KMS-11 (cell line): ENCODE results near the gene DEFB113.

ENCODE experiments used
- H2AFZ ChIP-seq: fragments of 200-600 bp; sonication (generic); 2 replicates; pipeline ENCODE4 v1.6.1; 2016; ENCODE audit warnings: antibody characterized with exemption, mixed run types, low read depth
- H3K27ac ChIP-seq: fragments of 200-600 bp; sonication (generic); 2 replicates; pipeline ENCODE4 v1.6.1; 2016; ENCODE audit warnings: mild to moderate bottlenecking, mixed run types
- H3K27me3 ChIP-seq: fragments of 200-600 bp; sonication (generic); 2 replicates; pipeline ENCODE4 v1.6.1; 2017; ENCODE audit warnings: mild to moderate bottlenecking, low read depth, mixed run types, moderate library complexity; ENCODE audit not compliant: insufficient read depth
- H3K36me3 ChIP-seq: fragments of 200-600 bp; sonication (generic); 2 replicates; pipeline ENCODE4 v1.6.1; 2017; ENCODE audit warnings: mild to moderate bottlenecking, mixed run types; ENCODE audit not compliant: insufficient read depth
- H3K4me1 ChIP-seq: fragments of 200-600 bp; sonication (generic); 2 replicates; pipeline ENCODE4 v1.6.1; 2016; ENCODE audit warnings: mild to moderate bottlenecking, low read depth, mixed run types; ENCODE audit not compliant: poor library complexity, severe bottlenecking
- H3K4me2 ChIP-seq: fragments of 200-600 bp; sonication (generic); 2 replicates; pipeline ENCODE4 v1.7.0; 2016; ENCODE audit warnings: mild to moderate bottlenecking, mixed run types
- H3K4me3 ChIP-seq: fragments of 200-600 bp; sonication (generic); IDR thresholded peaks from 2 replicates; pipeline ENCODE4 v1.6.1; 2017; ENCODE audit warnings: low read depth, low read length, mixed read lengths; ENCODE audit not compliant: insufficient read depth
- H3K79me2 ChIP-seq: fragments of 200-600 bp; sonication (generic); 2 replicates; pipeline ENCODE4 v1.6.1; 2016; ENCODE audit warnings: low read depth, mixed run types; ENCODE audit not compliant: insufficient read depth
- H3K9ac ChIP-seq: fragments of 200-600 bp; sonication (generic); 2 replicates; pipeline ENCODE4 v1.6.1; 2016; ENCODE audit warnings: mild to moderate bottlenecking, mixed run types
- H4K20me1 ChIP-seq: fragments of 200-600 bp; sonication (generic); 2 replicates; pipeline ENCODE4 v1.6.1; 2016; ENCODE audit warnings: mild to moderate bottlenecking, mixed run types; ENCODE audit not compliant: insufficient read depth
- TF ChIP-seq, protein P1 (sequence below): fragments of 200-600 bp; sonication (generic); conservative IDR thresholded peaks from 2 replicates; pipeline ENCODE4 v1.6.1; 2017; ENCODE audit warnings: low read depth, mild to moderate bottlenecking, antibody characterized with exemption, low read length, moderate library complexity, mixed read lengths

The DEFB113 gene

DNA sequence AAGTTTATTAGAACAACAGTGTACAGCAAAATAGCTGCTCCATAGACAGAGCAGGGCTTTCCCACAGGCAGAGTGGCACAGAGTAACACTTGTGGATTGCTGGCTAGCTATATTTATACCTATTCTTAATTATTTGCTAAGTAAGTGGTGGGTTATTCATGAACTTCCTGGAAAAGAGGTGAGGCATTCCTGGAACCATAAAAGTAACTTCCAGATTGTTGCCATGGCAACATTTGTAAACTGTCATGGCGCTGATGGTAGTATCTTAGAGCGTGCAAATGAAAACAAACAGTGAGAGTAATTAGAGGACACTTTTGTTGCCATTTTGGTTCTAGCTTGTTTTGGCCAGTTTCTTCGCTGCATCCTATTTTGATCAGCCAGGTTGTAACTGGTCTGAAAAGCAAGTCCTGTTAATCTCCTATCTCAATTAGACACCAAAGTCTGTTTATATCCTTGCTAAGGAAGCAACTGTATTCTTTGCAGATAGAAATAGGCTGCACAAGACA, 29.4 kb downstream of the DEFB113 start:
- Histone ChIP-seq H3K79me2 (no peaks in the 10 kb centered on the region), H3K4me2 (no peak overlapping the region), H3K27me3 (no peaks in the 10 kb centered on the region), H4K20me1 (no peaks in the 10 kb centered on the region), H3K27ac (no peak overlapping the region), H2AFZ (no peak overlapping the region), H3K9ac (no peak overlapping the region), H3K4me3 (no peak overlapping the region), H3K4me1 (no peaks in the 10 kb centered on the region), H3K36me3 (no peaks in the 10 kb centered on the region)
- TF ChIP-seq, protein P1, sequence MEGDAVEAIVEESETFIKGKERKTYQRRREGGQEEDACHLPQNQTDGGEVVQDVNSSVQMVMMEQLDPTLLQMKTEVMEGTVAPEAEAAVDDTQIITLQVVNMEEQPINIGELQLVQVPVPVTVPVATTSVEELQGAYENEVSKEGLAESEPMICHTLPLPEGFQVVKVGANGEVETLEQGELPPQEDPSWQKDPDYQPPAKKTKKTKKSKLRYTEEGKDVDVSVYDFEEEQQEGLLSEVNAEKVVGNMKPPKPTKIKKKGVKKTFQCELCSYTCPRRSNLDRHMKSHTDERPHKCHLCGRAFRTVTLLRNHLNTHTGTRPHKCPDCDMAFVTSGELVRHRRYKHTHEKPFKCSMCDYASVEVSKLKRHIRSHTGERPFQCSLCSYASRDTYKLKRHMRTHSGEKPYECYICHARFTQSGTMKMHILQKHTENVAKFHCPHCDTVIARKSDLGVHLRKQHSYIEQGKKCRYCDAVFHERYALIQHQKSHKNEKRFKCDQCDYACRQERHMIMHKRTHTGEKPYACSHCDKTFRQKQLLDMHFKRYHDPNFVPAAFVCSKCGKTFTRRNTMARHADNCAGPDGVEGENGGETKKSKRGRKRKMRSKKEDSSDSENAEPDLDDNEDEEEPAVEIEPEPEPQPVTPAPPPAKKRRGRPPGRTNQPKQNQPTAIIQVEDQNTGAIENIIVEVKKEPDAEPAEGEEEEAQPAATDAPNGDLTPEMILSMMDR: no peak

DNA sequence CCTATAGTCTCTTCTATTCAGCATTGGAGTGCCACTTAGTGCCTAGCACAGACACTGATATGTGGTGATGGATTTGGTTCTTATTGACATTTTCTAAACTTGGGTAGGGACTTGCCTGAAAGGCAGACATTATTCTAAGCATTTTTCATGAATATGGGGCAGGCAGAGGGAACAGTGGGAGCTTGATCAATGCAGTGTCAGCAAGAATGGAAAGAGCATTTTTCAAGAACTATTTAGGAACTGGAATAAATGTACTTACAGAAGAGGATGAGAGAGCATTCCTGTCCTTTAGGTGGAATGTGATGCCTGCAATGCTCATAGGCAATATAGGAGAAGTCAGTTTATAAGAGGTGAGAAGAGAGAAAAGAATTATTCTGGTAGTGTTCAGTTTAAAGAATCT, 31.6 kb downstream of the DEFB113 start:
- H3K4me3 ChIP-seq: no peak overlapping the region
- TF ChIP-seq, protein P1: no peak
- H3K4me1 ChIP-seq: no peaks in the 10 kb centered on the region
- no peak overlapping the region for H3K4me2 ChIP-seq
- no peaks in the 10 kb centered on the region for H3K27me3 ChIP-seq
- no peak overlapping the region for H3K27ac ChIP-seq
- no peaks in the 10 kb centered on the region for H3K36me3 ChIP-seq
- no peaks in the 10 kb centered on the region for H4K20me1 ChIP-seq
- H3K79me2 ChIP-seq: no peaks in the 10 kb centered on the region
- no peak overlapping the region for H3K9ac ChIP-seq
- H2AFZ ChIP-seq: no peak overlapping the region

DNA sequence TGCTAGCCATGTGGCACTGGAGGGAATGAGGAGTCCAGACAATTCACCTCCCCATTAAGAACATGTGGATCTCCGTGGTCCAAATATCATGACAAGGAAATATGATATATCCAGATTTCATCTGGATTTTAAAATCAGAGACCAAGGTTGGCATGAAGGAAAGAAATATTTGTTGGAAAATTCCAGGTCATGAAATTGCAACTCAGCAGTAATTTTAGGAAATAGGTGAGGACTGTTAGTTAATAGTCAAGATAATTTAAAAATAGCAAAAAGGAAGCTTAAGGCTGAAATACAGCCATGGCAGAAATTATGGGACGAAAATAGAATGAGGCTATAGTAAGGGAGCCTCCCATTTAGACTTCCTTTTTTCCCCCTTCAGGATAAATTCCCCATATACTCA, 32.4 kb downstream of the DEFB113 start:
- no peaks in the 10 kb centered on the region for H3K79me2 ChIP-seq
- no peaks in the 10 kb centered on the region for H3K36me3 ChIP-seq
- H3K4me2 ChIP-seq: no peak overlapping the region
- no peaks in the 10 kb centered on the region for H3K27me3 ChIP-seq
- H3K4me3 ChIP-seq: no peak overlapping the region
- no peak overlapping the region for H2AFZ ChIP-seq
- H3K4me1 ChIP-seq: no peaks in the 10 kb centered on the region
- H3K27ac ChIP-seq: no peak overlapping the region
- TF ChIP-seq, protein P1: no peak
- no peaks in the 10 kb centered on the region for H4K20me1 ChIP-seq
- no peak overlapping the region for H3K9ac ChIP-seq

DNA sequence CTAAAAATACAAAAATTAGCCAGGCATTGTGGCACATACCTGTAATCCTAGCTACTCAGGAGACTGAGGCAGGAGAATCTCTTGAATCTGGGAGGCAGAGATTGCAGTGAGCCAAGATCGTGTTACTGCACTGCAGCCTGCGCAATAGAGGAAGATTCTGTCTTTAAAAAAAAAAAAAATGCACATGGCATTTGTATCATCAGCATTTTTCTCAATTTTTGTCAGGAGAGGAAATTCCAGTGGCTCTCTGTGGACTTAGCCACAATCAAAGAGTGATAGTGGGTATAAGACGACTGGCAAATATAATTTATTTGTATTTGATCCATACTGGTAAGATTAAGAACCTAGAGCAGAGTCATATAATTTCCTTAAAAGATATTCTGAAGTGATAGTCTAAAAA, 34.0 kb downstream of the DEFB113 start:
- TF ChIP-seq, protein P1: no peak
- no peak overlapping the region for H3K9ac ChIP-seq
- no peaks in the 10 kb centered on the region for H3K27me3 ChIP-seq
- no peak overlapping the region for H3K27ac ChIP-seq
- H3K4me3 ChIP-seq: no peak overlapping the region
- no peaks in the 10 kb centered on the region for H3K79me2 ChIP-seq
- no peak overlapping the region for H2AFZ ChIP-seq
- no peaks in the 10 kb centered on the region for H3K4me1 ChIP-seq
- no peaks in the 10 kb centered on the region for H3K36me3 ChIP-seq
- no peak overlapping the region for H3K4me2 ChIP-seq
- H4K20me1 ChIP-seq: no peaks in the 10 kb centered on the region
